NCI-H774 (cell line): ENCODE data around the gene DLG3.
"Not testable (repeated sequence)": the region's sequence is repeated elsewhere in the genome, so short reads cannot be mapped to it uniquely, and the experiment has no call there.

ENCODE experiments used
- DNase-seq: peaks from one replicate; lab custom pipeline; 2025; lab: John Stamatoyannopoulos, UW

The DLG3 gene

GRCh38 chrX:70476934-70477733, 32.5 kb downstream of the DLG3 start:
- DNase-seq = peak; percentile 34

- DNase-seq = no peak
These were observed 33.1 kb downstream of the DLG3 start for GRCh38 chrX:70477734-70478075.

GRCh38 chrX:70478526-70479245, 34.1 kb downstream of the DLG3 start:
- no peak for DNase-seq

- no peak for DNase-seq
These were observed 34.7 kb downstream of the DLG3 start for GRCh38 chrX:70479247-70479921.

GRCh38 chrX:70479922-70480659, 35.5 kb downstream of the DLG3 start:
- no peak for DNase-seq

GRCh38 chrX:70480660-70481018, 36.0 kb downstream of the DLG3 start:
- no peak for DNase-seq

- DNase-seq = no peak
These were observed 37.0 kb downstream of the DLG3 start for GRCh38 chrX:70481471-70482270.

GRCh38 chrX:70482300-70482699, 37.7 kb downstream of the DLG3 start:
- no peak for DNase-seq

GRCh38 chrX:70485466-70485865, 40.8 kb downstream of the DLG3 start:
- DNase-seq = peak; percentile 5

- no peak for DNase-seq
These were observed 44.2 kb downstream of the DLG3 start for GRCh38 chrX:70488856-70489255.

- DNase-seq = no peak
These were observed 49.8 kb downstream of the DLG3 start for GRCh38 chrX:70494441-70494840.

- no peak for DNase-seq
These were observed 51.9 kb downstream of the DLG3 start for GRCh38 chrX:70496491-70496890.

- no peak for DNase-seq
These were observed 52.4 kb downstream of the DLG3 start for GRCh38 chrX:70497026-70497425.

GRCh38 chrX:70498129-70498528, 53.5 kb downstream of the DLG3 start:
- DNase-seq = no peak

- no peak for DNase-seq
These were observed 56.2 kb downstream of the DLG3 start for GRCh38 chrX:70500826-70501225.

- DNase-seq = no peak
These were observed 60.3 kb downstream of the DLG3 start for GRCh38 chrX:70504772-70505450.

- no peak for DNase-seq
These were observed 60.8 kb downstream of the DLG3 start for GRCh38 chrX:70505451-70505841.

- DNase-seq = peak; percentile 31
These were observed 63.8 kb downstream of the DLG3 start for GRCh38 chrX:70508296-70508911.

GRCh38 chrX:70509078-70509477, 64.4 kb downstream of the DLG3 start:
- no peak for DNase-seq

GRCh38 chrX:70515270-70515669, 70.6 kb downstream of the DLG3 start:
- DNase-seq = not testable (repeated sequence)
